HepG2 (cell line): ENCODE data around the gene STOML2. TPM values are rescaled to one million over a fixed set of nuclear protein-coding genes. Genes with fewer than 3 reads are reported as not detected.

Experiments
- ATAC-seq: fragments of 200-7000 bp; cut with Tn5 transposase; 3 replicates; pipeline ENCODE4 v1.9.1; 2020; ENCODE audit warnings: mild to moderate bottlenecking, moderate library complexity
- BruUV-seq: library from RNA; stranded (reverse); fragments of 400-500 nt; replicated peaks from 2 replicates; lab custom pipeline; 2021; lab: Mats Ljungman, UMichigan
- CTCF ChIA-PET: fragments of 300-600 bp; formaldehyde crosslinking; extraction: SDS; loops from one replicate; lab custom pipeline; 2021; ENCODE audit warnings: low total read pairs, inconsistent platforms, low intra/inter-chr PET ratio; lab: Yijun Ruan, JAX
- POLR2A ChIA-PET: fragments of 350-600 bp; sonication (Branson Sonifier 250); formaldehyde crosslinking; loops from one replicate; lab custom pipeline; 2020; ENCODE audit warnings: antibody characterized with exemption, inconsistent platforms; lab: Yijun Ruan, JAX
- DNase-seq: peaks from one replicate; pipeline ENCODE4 v3.0.0-alpha.2; 2015; ENCODE audit warnings: low spot score
- FAIRE-seq: peaks from 3 replicates; lab custom pipeline; 2011; peaks lifted over from hg19 to GRCh38; lab: Jason Lieb, UNC
- H2AFZ ChIP-seq: one replicate; pipeline ENCODE4 v1.6.1; 2011; ENCODE audit warnings: low read length, inconsistent platforms
- H3K27ac ChIP-seq: fragments of 300-600 bp; 3 replicates; pipeline ENCODE4 v1.8.0; 2011; ENCODE audit warnings: mixed run types, mild to moderate bottlenecking, mixed read lengths, low read length, inconsistent platforms; ENCODE audit not compliant: insufficient read depth; ENCODE audit errors: extremely low read length
- H3K27me3 ChIP-seq, 2 experiments: fragments of 200-600 bp in 1 of 2; 2 replicates in 1 of 2; 3 replicates in 1 of 2; pipeline versions ENCODE4 v1.6.0 to v1.8.0; 2011; ENCODE audit warnings: low read length in 2 of 2, mild to moderate bottlenecking in 2 of 2, moderate library complexity in 2 of 2, inconsistent platforms in 1 of 2; ENCODE audit not compliant: insufficient read depth in 2 of 2, control insufficient read depth in 1 of 2
- H3K36me3 ChIP-seq, 2 experiments: fragments of 200-600 bp in 1 of 2; replicated peaks in 1 of 2; 2 replicates in 1 of 2; 3 replicates in 1 of 2; pipeline versions ENCODE4 v1.5.1 to v1.8.0; 2011; ENCODE audit warnings: low read length in 2 of 2, inconsistent platforms in 1 of 2; ENCODE audit not compliant: insufficient read depth in 2 of 2, control insufficient read depth in 1 of 2
- H3K4me1 ChIP-seq: 2 replicates; pipeline ENCODE4 v1.5.1; 2012; ENCODE audit warnings: low read length, inconsistent platforms; ENCODE audit not compliant: insufficient read depth
- H3K4me2 ChIP-seq: 2 replicates; pipeline ENCODE4 v1.6.0; 2011; ENCODE audit warnings: low read depth, low read length, inconsistent platforms
- H3K4me3 ChIP-seq, 3 experiments: fragments of 200-600 bp in 1 of 3; sonication (generic), shearing (Covaris generic) in 1 of 3; replicated peaks in 1 of 3; 2 replicates each; pipeline ENCODE4 v1.5.1; 2011 to 2016; ENCODE audit warnings: low read length in 3 of 3, inconsistent platforms in 2 of 3, low read depth in 2 of 3, mild to moderate bottlenecking in 2 of 3, control low read depth in 1 of 3, mixed read lengths in 1 of 3; ENCODE audit not compliant: insufficient read depth in 1 of 3
- H3K79me2 ChIP-seq: one replicate; pipeline ENCODE4 v1.6.1; 2011; ENCODE audit warnings: low read length, inconsistent platforms; ENCODE audit not compliant: insufficient read depth
- H3K9ac ChIP-seq: 2 replicates; pipeline ENCODE4 v1.6.0; 2011; ENCODE audit warnings: mild to moderate bottlenecking, low read depth, low read length, inconsistent platforms; ENCODE audit not compliant: insufficient read depth
- H3K9me3 ChIP-seq: 2 replicates; pipeline ENCODE4 v1.5.1; 2012; ENCODE audit warnings: mild to moderate bottlenecking, low read length
- H4K20me1 ChIP-seq: 2 replicates; pipeline ENCODE4 v1.6.0; 2011; ENCODE audit warnings: inconsistent platforms, mild to moderate bottlenecking, low read length, moderate library complexity; ENCODE audit not compliant: insufficient read depth
- ASH2L ChIP-seq: fragments of 300-600, 200-600 bp; sonication (generic); IDR thresholded peaks from 2 replicates; pipeline ENCODE4 v1.7.0; 2017; ENCODE audit warnings: low read depth, mild to moderate bottlenecking, moderate library complexity, mixed read lengths, low read length; ENCODE audit not compliant: insufficient read length
- DBP ChIP-seq: sonication (generic); formaldehyde crosslinking; IDR thresholded peaks from 2 replicates; pipeline ENCODE4 v1.4.0; 2020; ENCODE audit warnings: missing genetic modification reagents; ENCODE audit errors: not compliant biosample characterization
- HNF1A ChIP-seq, 2 experiments: sonication (generic) in 1 of 2; formaldehyde crosslinking in 1 of 2; IDR thresholded peaks; 2 replicates each; pipeline versions ENCODE4 v1.4.0 to v1.6.1; 2016 to 2020; ENCODE audit warnings: borderline replicate concordance in 1 of 2, low read depth in 1 of 2, mild to moderate bottlenecking in 1 of 2, missing genetic modification reagents in 1 of 2
- NFE2L1 ChIP-seq: sonication (generic); formaldehyde crosslinking; IDR thresholded peaks from 2 replicates; pipeline ENCODE4 v1.4.0; 2020; ENCODE audit warnings: missing genetic modification reagents, mild to moderate bottlenecking, borderline replicate concordance
- SALL2 ChIP-seq: sonication (generic); formaldehyde crosslinking; IDR thresholded peaks from 2 replicates; pipeline ENCODE4 v1.8.1; 2023; ENCODE audit warnings: mild to moderate bottlenecking, missing genetic modification reagents, inconsistent platforms
- SIN3A ChIP-seq: IDR thresholded peaks from 2 replicates; pipeline ENCODE4 v1.6.1; 2011; ENCODE audit warnings: low read depth, mild to moderate bottlenecking, control low read depth, low read length, borderline replicate concordance
- TP53 ChIP-seq: sonication (generic); formaldehyde crosslinking; conservative IDR thresholded peaks from 2 replicates; pipeline ENCODE4 v1.4.0; 2020; ENCODE audit warnings: missing genetic modification reagents
- TRIM22 ChIP-seq: fragments of 450-650 bp; IDR thresholded peaks from 2 replicates; pipeline ENCODE4 v1.6.1; 2017
- UBTF ChIP-seq: sonication (generic); formaldehyde crosslinking; IDR thresholded peaks from 2 replicates; pipeline ENCODE4 v1.4.0; 2020; ENCODE audit warnings: mild to moderate bottlenecking, missing genetic modification reagents
- ZNF274 ChIP-seq: sonication (generic); formaldehyde crosslinking; IDR thresholded peaks from 2 replicates; pipeline ENCODE4 v1.5.1; 2020; ENCODE audit warnings: mild to moderate bottlenecking, missing genetic modification reagents
- ZNF615 ChIP-seq: sonication (generic); formaldehyde crosslinking; IDR thresholded peaks from 2 replicates; pipeline ENCODE4 v1.5.0; 2020; ENCODE audit warnings: mild to moderate bottlenecking, missing genetic modification reagents, borderline replicate concordance
- ZNF772 ChIP-seq: sonication (generic); formaldehyde crosslinking; IDR thresholded peaks from 2 replicates; pipeline ENCODE4 v1.5.0; 2020; ENCODE audit warnings: mild to moderate bottlenecking, missing genetic modification reagents
- WGBS: methylation state at CpG from one replicate; pipeline ENCODE4 v1.1.6; 2017; ENCODE audit warnings: low lambda C conversion rate; 5-methylcytosine and 5-hydroxymethylcytosine counted together
- in situ Hi-C: cut with HindIII; loops from 2 replicates; pipeline ENCODE4 v1.10.0; 2017; ENCODE audit warnings: low pct_unique_long_range_greater_than_20kb; ENCODE audit not compliant: extremely low pct_ligation_motif_present
- intact Hi-C: fragments of 100-400 bp; cut with micrococcal nuclease; formaldehyde crosslinking; loops from one replicate; pipeline ENCODE4 v1.10.0; 2022; ENCODE audit not compliant: unreplicated experiment
- polyA plus RNA-seq, 8 experiments: library from polyadenylated mRNA; depleted of rRNA in 3 of 8; stranded (reverse) in 7 of 8; unstranded in 1 of 8; fragments of >200 nt; fragmentation: Illumina TruSeq in 4 of 8; extraction: Trizol in 4 of 8; gene quantifications; 2 replicates each; pipeline versions ENCODE4 v1.2.1 to v1.2.3, GENCODE V29; 2011 to 2016; ENCODE audit warnings: low read depth in 4 of 8, missing spikeins in 1 of 8, mixed read lengths in 1 of 8; ENCODE audit not compliant: insufficient read depth in 1 of 8
- total RNA-seq, 5 experiments: library from RNA; depleted of rRNA; stranded (reverse); fragments of >200 nt; fragmentation: Illumina TruSeq; extraction: Trizol; gene quantifications; 2 replicates each; pipeline ENCODE4 v1.2.3, GENCODE V29; 2016; ENCODE audit warnings: low read depth in 1 of 5

Gene STOML2
- total and polyA plus RNA-seq, 2 of the 13 experiments (the other 11 are each of a cell fraction or from before 2014, with no cell fraction given): 245 to 250 TPM

- ATAC-seq: peak; percentile 78
- no peaks in the 10 kb centered on the region; a peak in 1 of 5 replicates for H3K27me3 ChIP-seq
- TF ChIP-seq ZNF274 (CRISPR knock-in tag) (no peak), ZNF772 (0 out of 2 replicates have a peak, but pooled peaks have one; percentile 14), DBP (no peak), ASH2L (peak; percentile 55), TP53 (CRISPR knock-in tag) (no peak), NFE2L1 (CRISPR knock-in tag) (no peak), HNF1A (IDR thresholded peaks at IDR 0.05; ENCODE audit: low read depth) (no peak), HNF1A (CRISPR knock-in tag; IDR thresholded peaks at IDR 0.05; ENCODE audit: borderline replicate concordance) (no peak), UBTF (CRISPR knock-in tag) (peak; percentile 56; the same call in 1 of the 2 replicates), TRIM22 (no peak), SALL2 (CRISPR knock-in tag) (no peak), ZNF615 (CRISPR knock-in tag) (no peak), SIN3A (peak; percentile 62; the same call in 1 of the 2 replicates)
Measured at GRCh38 chr9:35111001-35111933, 8.3 kb upstream of the STOML2 start.

More at GRCh38 chr9:35111001-35111933, 8.3 kb upstream of the STOML2 start:
- peak overlapping the region; percentile 69 for H3K9ac ChIP-seq
- peak overlapping the region; percentile 10 for H3K27ac ChIP-seq
- in situ Hi-C loops (loop anchor here (10.0 kb wide), 1 partner anchor 544 kb away; the partner anchor contains the start of genes CCDC107, RMRP and SIT1), intact Hi-C loops (no loop called here)
- BruUV-seq: no TSS peak
- peak overlapping the region; percentile 86 for H3K4me2 ChIP-seq
- FAIRE-seq (peak; percentile 96), DNase-seq (peak; percentile 96)
- H3K4me1 ChIP-seq: peaks cover 43% of the 10 kb centered on the region
- 1% methylated on average over 36 of the region's 57 CpGs for WGBS
- no peaks in the 10 kb centered on the region; a peak in 1 of 5 replicates for H3K36me3 ChIP-seq
- peak overlapping the region; percentile 2 for H2AFZ ChIP-seq
- CTCF ChIA-PET: no interaction called here
- H3K4me3 ChIP-seq: peak overlapping the region; percentile 85 to 86 (median 85)
- no peaks in the 10 kb centered on the region for H3K9me3 ChIP-seq
- no peaks in the 10 kb centered on the region for H4K20me1 ChIP-seq
- POLR2A ChIA-PET: interaction anchor here (0.6 to 2.5 kb wide), 7 partner anchors 8 to 428 kb away, joined by 3 to 17 read pairs (median 6); partner anchors contain the start of genes FANCG, PIGO, STOML2 and UNC13B
- H3K79me2 ChIP-seq: no peaks in the 10 kb centered on the region
